Measurements from ENCODE around the gene TPK1. TPM values are rescaled to one million over a fixed set of nuclear protein-coding genes. Genes with fewer than 3 reads are reported as not detected.
"Not testable (repeated sequence)": the region's sequence is repeated elsewhere in the genome, so short reads cannot be mapped to it uniquely, and the experiment has no call there.

Gene TPK1
- total RNA-seq, 1 donor from 2014 or later = 13.5 TPM

- DNase-seq (ENCODE audit: low spot score) = not testable (repeated sequence)
Measured at GRCh38 chr7:144777889-144778288, 58.0 kb downstream of the TPK1 start.

- DNase-seq (ENCODE audit: low spot score) = peak; percentile 26
Measured at GRCh38 chr7:144777005-144777839, 58.6 kb downstream of the TPK1 start.

DNA sequence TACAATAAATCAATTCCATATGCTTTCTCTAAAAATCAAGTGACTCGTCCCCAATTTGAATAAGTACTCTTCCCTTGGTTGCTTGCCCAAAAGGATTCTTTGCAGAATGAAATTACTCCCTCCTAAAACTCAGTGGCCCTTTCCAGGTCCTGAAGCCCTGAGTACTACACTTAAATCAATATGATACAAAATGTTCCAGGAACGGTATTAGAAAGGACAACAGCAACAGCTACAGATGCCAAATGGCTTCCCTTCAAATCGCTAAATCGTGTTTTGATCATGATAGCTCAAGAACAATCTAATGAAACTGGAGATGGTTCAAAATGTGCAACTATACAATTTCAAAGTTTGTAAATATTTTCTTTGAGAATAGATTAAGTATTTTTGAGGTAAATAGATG is 59.4 kb downstream of the TPK1 start:
- DNase-seq (ENCODE audit: low spot score) = no peak

DNA sequence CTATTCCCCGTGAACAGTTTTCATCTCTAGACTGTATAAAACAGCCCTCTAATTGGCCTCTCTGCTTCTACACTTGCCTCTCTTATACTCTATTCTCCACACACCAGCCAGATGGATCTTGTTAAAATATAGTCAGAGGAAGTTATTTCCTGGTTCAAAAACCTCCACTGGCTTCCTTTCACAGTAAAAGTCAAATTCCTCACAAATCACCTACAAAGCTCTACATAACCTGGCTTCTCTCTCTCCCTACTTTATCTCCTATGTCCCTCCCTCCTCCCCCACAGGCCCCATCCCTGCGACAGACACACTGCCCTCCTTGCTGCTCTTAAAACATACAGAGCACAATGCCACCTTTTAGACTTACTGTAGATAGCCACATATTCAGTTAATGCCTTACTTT is 60.1 kb downstream of the TPK1 start:
- no peak for DNase-seq (ENCODE audit: low spot score)

GRCh38 chr7:144771927-144772326 is 63.9 kb downstream of the TPK1 start:
- no peak for DNase-seq (ENCODE audit: low spot score)

GRCh38 chr7:144771174-144771573 is 64.7 kb downstream of the TPK1 start:
- no peak for DNase-seq (ENCODE audit: low spot score)

GRCh38 chr7:144769352-144769751 is 66.5 kb downstream of the TPK1 start:
- no peak for DNase-seq (ENCODE audit: low spot score)

DNA sequence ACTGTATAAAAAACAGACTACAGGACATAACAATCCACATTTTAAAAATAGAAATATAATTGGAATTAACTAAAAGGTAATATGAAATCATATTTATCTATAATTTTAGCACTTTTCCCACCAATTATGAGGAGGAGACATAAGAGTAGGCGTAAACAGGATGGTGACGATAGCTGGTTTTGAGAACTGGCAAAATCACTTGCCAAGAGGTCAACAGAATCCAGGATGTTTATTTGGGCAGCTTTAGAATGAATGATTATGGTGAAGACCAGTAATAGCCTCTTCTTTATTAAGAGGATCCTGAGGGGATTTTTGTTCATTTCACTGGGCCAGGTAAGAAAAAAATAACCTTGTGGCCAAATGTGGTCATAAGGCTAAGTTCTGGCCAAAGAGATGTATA is 67.2 kb downstream of the TPK1 start:
- DNase-seq (ENCODE audit: low spot score) = no peak

DNA sequence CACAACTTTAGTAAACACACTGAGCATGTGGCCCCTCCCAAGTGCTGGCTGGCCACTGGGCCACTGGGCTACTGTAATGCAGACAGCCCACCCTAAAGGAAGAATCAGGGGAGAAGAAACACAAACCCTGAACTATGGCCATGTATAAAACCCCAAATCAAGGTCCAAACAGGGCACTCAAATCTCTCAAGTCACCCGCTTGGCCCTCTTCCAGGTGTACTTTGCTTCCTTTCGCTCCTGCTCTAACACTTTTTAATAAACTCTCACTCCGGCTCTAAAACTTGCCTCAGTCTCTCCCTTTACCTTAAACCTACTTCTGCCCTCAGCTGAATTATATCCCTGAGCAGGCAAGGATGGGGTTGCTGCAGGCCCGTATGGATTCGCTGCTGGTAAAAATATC is 72.6 kb downstream of the TPK1 start:
- no peak for DNase-seq (ENCODE audit: low spot score)

GRCh38 chr7:144762853-144763252 is 73.0 kb downstream of the TPK1 start:
- no peak for DNase-seq (ENCODE audit: low spot score)

DNA sequence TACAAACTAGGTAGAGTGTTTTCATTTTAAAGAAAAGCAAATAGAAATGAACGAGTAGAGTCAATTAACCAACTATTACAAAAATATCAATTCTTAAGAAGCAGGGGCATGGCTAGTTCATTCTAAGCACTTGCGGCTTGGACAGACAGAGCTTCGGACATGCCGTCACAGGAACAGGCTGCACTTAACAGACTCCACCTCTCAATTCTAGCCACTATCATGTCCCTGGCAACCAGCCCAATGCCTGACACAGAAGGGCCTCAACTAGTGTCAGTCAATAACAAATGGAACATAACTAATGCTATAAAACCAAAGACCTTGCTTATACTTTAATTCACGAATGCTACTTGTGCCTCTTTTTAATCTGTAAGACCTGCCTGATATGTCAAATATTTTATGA is 74.4 kb downstream of the TPK1 start:
- DNase-seq (ENCODE audit: low spot score) = peak; percentile 19

DNA sequence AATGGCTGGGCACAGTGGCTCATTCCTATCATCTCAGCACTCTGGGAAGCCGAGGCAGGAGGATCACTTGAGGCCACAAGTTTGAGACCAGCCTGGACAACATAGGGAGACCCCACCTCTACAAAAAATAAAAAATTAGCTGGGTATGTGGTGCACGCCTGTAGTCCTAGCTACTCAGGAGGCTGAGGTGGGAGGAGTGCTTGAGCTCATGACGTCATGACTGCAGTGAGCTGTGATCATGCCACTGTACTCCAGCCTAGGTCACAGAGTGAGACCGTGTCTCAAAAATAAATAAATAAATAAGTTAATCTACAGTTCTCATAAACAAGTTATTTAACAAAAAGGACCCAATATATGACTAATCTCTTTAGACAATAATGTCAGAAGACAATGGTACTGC is 76.2 kb downstream of the TPK1 start:
- no peak for DNase-seq (ENCODE audit: low spot score)

GRCh38 chr7:144747936-144748335 is 87.9 kb downstream of the TPK1 start:
- peak; percentile 65 for DNase-seq (ENCODE audit: low spot score)

DNA sequence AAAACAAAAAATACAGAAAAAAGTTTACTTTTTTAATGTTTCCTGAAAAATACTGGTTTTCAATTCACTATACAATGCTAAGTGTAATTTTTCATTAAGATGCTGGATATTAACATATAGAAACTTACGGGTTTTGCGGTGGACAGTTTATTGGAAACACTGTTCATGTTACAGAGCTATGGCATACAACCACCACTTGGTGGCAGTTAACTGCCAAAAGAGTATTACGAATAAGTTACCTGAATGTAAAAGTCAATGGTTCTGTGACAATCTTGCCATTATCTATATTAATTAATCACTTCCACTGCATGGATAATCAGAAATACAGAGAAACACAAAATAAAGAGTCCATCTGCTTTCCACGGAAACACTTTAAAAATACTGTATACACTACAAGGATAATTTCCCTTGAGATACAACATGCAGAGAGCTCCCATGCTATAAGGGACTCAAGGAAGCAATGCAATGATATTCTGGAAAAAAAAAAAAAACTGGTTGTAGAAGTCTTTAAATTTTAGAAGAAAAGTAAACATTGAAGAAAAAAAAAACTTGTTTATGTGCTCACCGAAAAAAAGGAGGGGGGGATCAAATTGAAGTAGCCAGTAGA is 97.0 kb downstream of the TPK1 start:
- DNase-seq (ENCODE audit: low spot score) = peak; percentile 34

GRCh38 chr7:144738146-144738545 is 97.7 kb downstream of the TPK1 start:
- DNase-seq (ENCODE audit: low spot score) = no peak

DNA sequence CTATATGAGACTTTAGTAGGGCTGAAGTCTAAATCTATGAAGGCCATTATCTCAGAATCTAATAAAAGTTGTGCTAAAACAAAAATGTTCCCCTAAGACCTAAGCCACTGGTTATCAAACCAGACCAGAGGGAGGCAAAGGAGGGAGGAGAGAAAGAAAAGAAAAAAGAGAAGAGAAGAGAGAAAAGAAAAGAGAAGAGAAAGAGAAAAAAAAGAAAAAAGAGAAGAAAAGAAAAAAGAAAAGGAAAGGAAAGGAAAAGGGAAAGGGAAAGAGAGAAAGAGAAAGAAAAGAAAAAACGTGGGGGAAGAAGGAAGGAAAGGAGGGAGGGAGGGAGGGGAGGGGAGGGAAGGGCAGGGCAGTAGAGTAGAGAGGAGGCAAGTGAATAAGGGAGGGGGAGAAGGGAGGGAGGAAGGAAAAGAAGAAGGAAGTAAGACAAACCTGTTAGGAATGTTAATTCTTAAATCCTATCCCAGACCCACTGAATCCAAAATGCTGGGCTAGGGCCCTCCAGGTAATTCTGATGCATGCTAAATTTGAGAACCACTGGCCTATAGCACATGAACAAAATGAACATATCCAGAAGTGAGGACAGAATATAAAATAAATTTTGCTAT is 98.9 kb downstream of the TPK1 start:
- DNase-seq (ENCODE audit: low spot score) = no peak

GRCh38 chr7:144735505-144736276 is 100.2 kb downstream of the TPK1 start:
- peak; percentile 69 for DNase-seq (ENCODE audit: low spot score)

DNA sequence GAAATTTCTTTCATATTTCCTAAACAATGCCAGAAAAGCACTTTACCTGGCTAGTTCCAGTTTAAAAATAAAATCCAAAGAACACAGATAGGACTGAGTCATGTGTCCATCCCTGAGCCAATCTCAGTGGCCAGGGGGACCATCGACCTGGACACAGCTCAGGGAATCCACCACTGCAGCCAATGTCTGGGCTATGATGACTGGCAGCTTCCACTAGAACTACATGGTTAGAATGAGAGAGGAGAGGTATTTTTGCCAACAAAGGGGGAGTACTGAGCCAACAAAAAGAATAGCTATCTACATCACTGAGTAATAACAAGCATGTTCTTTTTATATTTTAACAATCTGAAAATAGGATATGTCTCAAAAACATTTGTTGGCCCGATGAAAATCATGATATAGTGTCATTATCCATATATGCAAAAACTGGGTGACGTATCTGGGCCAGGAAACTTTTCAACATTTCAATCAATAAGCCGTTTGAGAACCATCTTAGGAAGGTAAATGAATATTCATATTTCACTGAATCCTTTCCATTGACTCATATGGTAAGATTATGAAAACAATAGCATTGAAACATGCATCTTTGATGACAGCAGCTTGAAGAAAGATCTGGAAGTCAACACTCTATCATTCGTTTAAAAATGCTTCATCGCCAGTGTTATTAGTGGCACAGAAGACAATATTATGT is 104.0 kb downstream of the TPK1 start:
- no peak for DNase-seq (ENCODE audit: low spot score)

DNA sequence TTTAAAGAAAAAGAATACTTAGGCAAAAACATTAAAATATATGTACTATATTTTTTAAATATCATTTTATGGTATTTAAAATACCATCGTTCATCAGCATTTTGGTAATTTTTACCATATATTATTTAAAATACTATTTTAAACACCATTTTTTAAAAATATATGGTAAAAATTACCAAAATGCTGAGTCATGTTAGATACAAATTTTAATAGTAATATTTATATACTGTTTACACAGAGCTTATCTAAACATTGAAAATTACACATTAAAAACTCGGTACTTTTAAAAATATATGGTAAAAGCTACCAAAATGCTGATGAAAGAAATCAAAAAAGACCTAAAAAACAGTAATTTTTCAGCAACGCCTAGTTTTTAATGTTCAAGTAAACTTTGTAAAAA is 105.6 kb downstream of the TPK1 start:
- no peak for DNase-seq (ENCODE audit: low spot score)

DNA sequence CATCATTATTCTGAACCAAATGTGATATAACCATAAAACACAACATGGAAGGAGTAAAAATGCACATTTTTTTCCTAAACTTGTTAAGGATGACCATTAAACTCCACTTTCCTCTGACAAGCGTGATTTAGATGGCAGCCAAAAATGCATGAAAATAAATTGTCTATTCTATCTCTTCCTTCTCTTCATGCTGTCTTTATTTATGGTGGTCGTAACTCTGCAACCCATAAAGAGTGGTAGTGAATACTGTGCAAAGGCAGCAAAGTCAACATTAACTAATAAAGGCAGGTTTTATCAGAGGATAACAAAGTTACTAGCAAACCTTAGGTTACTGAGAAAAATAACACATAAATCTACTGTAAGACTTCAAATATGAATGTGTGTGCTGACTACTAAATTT is 106.6 kb downstream of the TPK1 start:
- no peak for DNase-seq (ENCODE audit: low spot score)

GRCh38 chr7:144728551-144728950 is 107.3 kb downstream of the TPK1 start:
- peak; percentile 77 for DNase-seq (ENCODE audit: low spot score)
